Mesodermal cell (in vitro differentiated cells): ENCODE results near the gene FBXO44.

Experiments used
- H3K27ac ChIP-seq: 2 replicates; pipeline ENCODE4 v1.7.0; 2013; ENCODE audit warnings: mild to moderate bottlenecking, low read depth, low read length, moderate library complexity; ENCODE audit not compliant: severe bottlenecking
- H3K36me3 ChIP-seq: 2 replicates; pipeline ENCODE4 v1.7.1; 2013; ENCODE audit warnings: mild to moderate bottlenecking, low read length, moderate library complexity; ENCODE audit not compliant: control insufficient read depth, insufficient read depth
- H3K4me1 ChIP-seq: one replicate; pipeline ENCODE4 v1.7.1; 2013; ENCODE audit warnings: mild to moderate bottlenecking, low read length; ENCODE audit not compliant: insufficient read depth, control insufficient read depth, poor library complexity, severe bottlenecking
- H3K4me3 ChIP-seq: 2 replicates; pipeline ENCODE4 v1.7.0; 2013; ENCODE audit warnings: low read length, control low read depth, mild to moderate bottlenecking; ENCODE audit not compliant: insufficient read depth, poor library complexity, severe bottlenecking; ENCODE audit errors: extremely low read depth
- H3K9me3 ChIP-seq: 2 replicates; pipeline ENCODE4 v1.7.1; 2013; ENCODE audit warnings: mild to moderate bottlenecking, low read length, moderate library complexity; ENCODE audit not compliant: control insufficient read depth
- WGBS, 2 experiments: methylation state at CpG; one replicate each; pipeline ENCODE4 v1.1.5; 2013; ENCODE audit warnings: missing lambda C conversion rate in 2 of 2; ENCODE audit not compliant: insufficient coverage in 2 of 2; 5-methylcytosine and 5-hydroxymethylcytosine counted together

Gene FBXO44

GRCh38 chr1:11649237-11649623 is 5.4 kb upstream of the FBXO44 start:
- H3K36me3 ChIP-seq: no peaks in the 10 kb centered on the region
- H3K9me3 ChIP-seq: no peaks in the 10 kb centered on the region
- no peak overlapping the region for H3K27ac ChIP-seq
- H3K4me1 ChIP-seq: no peaks in the 10 kb centered on the region
- 37 to 39% methylated on average over 3 to 6 of the region's 9 CpGs for WGBS, 2 experiments
- no peak overlapping the region for H3K4me3 ChIP-seq

GRCh38 chr1:11649624-11650330 is 4.9 kb upstream of the FBXO44 start:
- Histone ChIP-seq H3K4me1 (no peaks in the 10 kb centered on the region), H3K4me3 (no peak overlapping the region), H3K27ac (no peak overlapping the region), H3K36me3 (no peaks in the 10 kb centered on the region), H3K9me3 (no peaks in the 10 kb centered on the region)
- WGBS, 2 experiments: 40 to 46% methylated on average over 11 to 20 of the region's 21 CpGs

- H3K4me3 ChIP-seq: no peak overlapping the region
- H3K27ac ChIP-seq: no peak overlapping the region
- WGBS, 2 experiments: 10 to 11% methylated on average over 39 of the region's 47 CpGs
- no peaks in the 10 kb centered on the region for H3K36me3 ChIP-seq
- no peaks in the 10 kb centered on the region for H3K4me1 ChIP-seq
- H3K9me3 ChIP-seq: no peaks in the 10 kb centered on the region
Observed at GRCh38 chr1:11650331-11650991, 4.2 kb upstream of the FBXO44 start.

- Histone ChIP-seq H3K27ac (no peak overlapping the region), H3K9me3 (no peaks in the 10 kb centered on the region), H3K4me1 (no peaks in the 10 kb centered on the region), H3K36me3 (no peaks in the 10 kb centered on the region), H3K4me3 (no peak overlapping the region)
- WGBS, 2 experiments: 76 to 86% methylated on average over 3 to 4 of the region's 4 CpGs
Observed at GRCh38 chr1:11651017-11651416, 3.7 kb upstream of the FBXO44 start.

- Histone ChIP-seq H3K27ac (no peak overlapping the region), H3K36me3 (peaks cover 5% of the 10 kb centered on the region), H3K4me1 (no peaks in the 10 kb centered on the region), H3K9me3 (no peaks in the 10 kb centered on the region), H3K4me3 (no peak overlapping the region)
- WGBS, 2 experiments: 90 to 94% methylated on average over 10 to 11 of the region's 11 CpGs
Observed at GRCh38 chr1:11652203-11652780, 2.4 kb upstream of the FBXO44 start.

- peak overlapping the region; percentile 48 for H3K4me3 ChIP-seq
- WGBS, 2 experiments: 58 to 63% methylated on average over 11 to 17 of the region's 17 CpGs
- H3K27ac ChIP-seq: no peak overlapping the region
- no peaks in the 10 kb centered on the region for H3K9me3 ChIP-seq
- no peaks in the 10 kb centered on the region for H3K4me1 ChIP-seq
- peaks cover 6% of the 10 kb centered on the region for H3K36me3 ChIP-seq
Observed at GRCh38 chr1:11653101-11653860, 1.4 kb upstream of the FBXO44 start.

GRCh38 chr1:11653861-11654136 is 878 bp upstream of the FBXO44 start:
- Histone ChIP-seq H3K36me3 (peaks cover 6% of the 10 kb centered on the region), H3K9me3 (no peaks in the 10 kb centered on the region), H3K4me1 (no peaks in the 10 kb centered on the region), H3K27ac (no peak overlapping the region), H3K4me3 (peak overlapping the region; percentile 48)
- WGBS, 2 experiments: 45 to 60% methylated on average over 5 to 7 of the region's 7 CpGs

- 13 to 48% methylated on average over 7 to 21 of the region's 45 CpGs for WGBS, 2 experiments
- Histone ChIP-seq H3K4me3 (peak overlapping the region; percentile 48), H3K27ac (no peak overlapping the region), H3K36me3 (peaks cover 6% of the 10 kb centered on the region), H3K4me1 (no peaks in the 10 kb centered on the region), H3K9me3 (no peaks in the 10 kb centered on the region)
Observed at GRCh38 chr1:11654939-11655808, 497 bp downstream of the FBXO44 start.

GRCh38 chr1:11657654-11658053 is 3.0 kb downstream of the FBXO44 start:
- no peaks in the 10 kb centered on the region for H3K4me1 ChIP-seq
- no peak overlapping the region for H3K4me3 ChIP-seq
- H3K36me3 ChIP-seq: peaks cover 6% of the 10 kb centered on the region
- no peaks in the 10 kb centered on the region for H3K9me3 ChIP-seq
- H3K27ac ChIP-seq: no peak overlapping the region
- 85 to 94% methylated on average over 3 of the region's 6 CpGs for whole genome bisulfite sequencing, 2 experiments

- no peak overlapping the region for H3K4me3 ChIP-seq
- 90 to 97% methylated on average over 19 to 23 of the region's 23 CpGs for WGBS, 2 experiments
- peaks cover 6% of the 10 kb centered on the region for H3K36me3 ChIP-seq
- no peaks in the 10 kb centered on the region for H3K9me3 ChIP-seq
- no peak overlapping the region for H3K27ac ChIP-seq
- no peaks in the 10 kb centered on the region for H3K4me1 ChIP-seq
Observed at GRCh38 chr1:11658542-11658941, 3.9 kb downstream of the FBXO44 start.
